Heart left ventricle (tissue), 13 donors: ENCODE measurements around the gene HIPK2.

ENCODE experiments used
- CTCF ChIP-seq, 12 donors: fragments of 200-600 bp; sonication (generic) in 4 of 12; IDR thresholded peaks; one replicate each; pipeline versions ENCODE4 v1.5.0 to v1.8.0; 2018 to 2022; ENCODE audit warnings: antibody characterized with exemption in 12 of 12, mild to moderate bottlenecking in 5 of 12
- POLR2A ChIP-seq, 2 donors: fragments of 450-650 bp; IDR thresholded peaks; one replicate each; pipeline ENCODE4 v1.6.1; 2017; ENCODE audit warnings: antibody characterized with exemption in 2 of 2, mild to moderate bottlenecking in 2 of 2, moderate library complexity in 2 of 2
- donor health status: ischemic (EF 13 %, LVEDD 7.1; RV severe dilation, severe dysfunction).
- donor health status: DM: no; HTN: yes; CAD: no.
- donor health status: DM: no; HTN: no; CAD: no.
- donor health status: ischemic (EF 25% LVEDD 6.9; RV normal size, moderate dysfunction).
- donor health status: ischemic (EF 25% LVEDD 5.7; RV mildly dilated, moderate dysfunction).
- donor health status: ischemic (EF 35%, LVEDD 5.7; RV mildly dilated, moderate dysfunction).
- donor health status: nonischemic (EF 11% LVEDD 7.7; RV severe dilation, severe dysfunction).
- donor health status: DM: yes; HTN: yes; CAD: no.
- donor health status: PGD.
- donor health status: ischemic (EF 29% LVEDD 5.4; RV normal size, mild dysfunction).
- donor health status: nonischemic (EF 23%, LVEDD 6.1; RV moderate dilation, normal function).

GRCh38 chr7:139548302-139549028 is 229.3 kb downstream of the HIPK2 start:
- TF ChIP-seq POLR2A (IDR thresholded peaks at IDR 0.05) (no peak), CTCF (IDR thresholded peaks at IDR 0.05) (no peak)
